Glutamatergic neuron (in vitro differentiated cells): Measurements from ENCODE around the gene CWC15. TPM values are rescaled to one million over a fixed set of nuclear protein-coding genes. Genes with fewer than 3 reads are reported as not detected.
"Not testable (repeated sequence)": the region's sequence is repeated elsewhere in the genome, so short reads cannot be mapped to it uniquely, and the experiment has no call there.

Source experiments
- DNase-seq: peaks from one replicate; pipeline ENCODE4 v3.0.0; 2022
- H3K27ac Mint-ChIP-seq: one replicate; pipeline ENCODE4 v1.8.0; 2020; ENCODE audit warnings: mild to moderate bottlenecking, mixed read lengths, inconsistent platforms; ENCODE audit not compliant: unreplicated experiment
- H3K27me3 Mint-ChIP-seq: one replicate; pipeline ENCODE4 v1.8.0; 2020; ENCODE audit warnings: mild to moderate bottlenecking, moderate library complexity, mixed read lengths, inconsistent platforms; ENCODE audit not compliant: unreplicated experiment
- H3K36me3 Mint-ChIP-seq: one replicate; pipeline ENCODE4 v1.8.0; 2020; ENCODE audit warnings: mild to moderate bottlenecking, mixed read lengths, inconsistent platforms; ENCODE audit not compliant: unreplicated experiment
- H3K4me1 Mint-ChIP-seq: one replicate; pipeline ENCODE4 v1.8.0; 2020; ENCODE audit warnings: mild to moderate bottlenecking, low read depth, mixed read lengths, inconsistent platforms; ENCODE audit not compliant: unreplicated experiment
- H3K4me3 Mint-ChIP-seq: one replicate; pipeline ENCODE4 v1.8.0; 2020; ENCODE audit warnings: mild to moderate bottlenecking, mixed read lengths, inconsistent platforms; ENCODE audit not compliant: unreplicated experiment
- H3K9me3 Mint-ChIP-seq: one replicate; pipeline ENCODE4 v1.8.0; 2020; ENCODE audit warnings: mild to moderate bottlenecking, moderate library complexity, mixed read lengths, inconsistent platforms; ENCODE audit not compliant: unreplicated experiment
- long read RNA-seq: library from polyadenylated mRNA; unstranded; transcript quantifications from one replicate; pipeline ENCODE4 v2.0.0, GENCODE V29; 2020; ENCODE audit not compliant: unreplicated experiment
- total RNA-seq: library from RNA; stranded (reverse); fragmentation: NEBNext Ultra II Directional; extraction: Animal tissue kit (Norgen Biotek cat#: 25700); gene quantifications from one replicate; pipeline ENCODE4 v1.2.1, GENCODE V29; 2021; ENCODE audit not compliant: unreplicated experiment
- TF ChIP-seq, protein P1 (sequence below): fragments of 200-600 bp; sonication (generic); IDR thresholded peaks from one replicate; pipeline ENCODE4 v1.5.0; 2021; ENCODE audit not compliant: partially characterized antibody, unreplicated experiment

Gene CWC15
- total RNA-seq = 65.1 TPM
- long read RNA-seq, transcript CWC15-201 (7 exons, 1,576 nt) = major isoform, 25 of 32 reads
- long read RNA-seq, partial matches to known transcripts = 2 of 32 reads
- long read RNA-seq, other reads (novel, unspliced or antisense) = 4 of 32 reads

- peak within 1 kb of the TSS; percentile 94 for H3K4me3 Mint-ChIP-seq
- H3K4me1 Mint-ChIP-seq = no peaks in the 10 kb centered on the region
- H3K9me3 Mint-ChIP-seq = no peaks in the 10 kb centered on the region
- peaks cover 1% of the 10 kb centered on the region for H3K27me3 Mint-ChIP-seq
- H3K27ac Mint-ChIP-seq = peak within 1 kb of the TSS; percentile 93
- TF ChIP-seq, protein P1, sequence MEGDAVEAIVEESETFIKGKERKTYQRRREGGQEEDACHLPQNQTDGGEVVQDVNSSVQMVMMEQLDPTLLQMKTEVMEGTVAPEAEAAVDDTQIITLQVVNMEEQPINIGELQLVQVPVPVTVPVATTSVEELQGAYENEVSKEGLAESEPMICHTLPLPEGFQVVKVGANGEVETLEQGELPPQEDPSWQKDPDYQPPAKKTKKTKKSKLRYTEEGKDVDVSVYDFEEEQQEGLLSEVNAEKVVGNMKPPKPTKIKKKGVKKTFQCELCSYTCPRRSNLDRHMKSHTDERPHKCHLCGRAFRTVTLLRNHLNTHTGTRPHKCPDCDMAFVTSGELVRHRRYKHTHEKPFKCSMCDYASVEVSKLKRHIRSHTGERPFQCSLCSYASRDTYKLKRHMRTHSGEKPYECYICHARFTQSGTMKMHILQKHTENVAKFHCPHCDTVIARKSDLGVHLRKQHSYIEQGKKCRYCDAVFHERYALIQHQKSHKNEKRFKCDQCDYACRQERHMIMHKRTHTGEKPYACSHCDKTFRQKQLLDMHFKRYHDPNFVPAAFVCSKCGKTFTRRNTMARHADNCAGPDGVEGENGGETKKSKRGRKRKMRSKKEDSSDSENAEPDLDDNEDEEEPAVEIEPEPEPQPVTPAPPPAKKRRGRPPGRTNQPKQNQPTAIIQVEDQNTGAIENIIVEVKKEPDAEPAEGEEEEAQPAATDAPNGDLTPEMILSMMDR = no peak
- H3K36me3 Mint-ChIP-seq = no peaks in the 10 kb centered on the region
- peak; percentile 96 for DNase-seq
Observed at GRCh38 chr11:94973099-94973968, at the start of gene CWC15, which contains the start of gene KDM4D. CWC15 (minus strand) TSS chr11:94973556; CDS start chr11:94972185, 1,371 bp downstream. KDM4D (plus strand) TSS chr11:94973709; CDS start chr11:94997373, 23,664 bp downstream.

- not testable (repeated sequence) for DNase-seq, H3K9me3 Mint-ChIP-seq, H3K27ac Mint-ChIP-seq, H3K36me3 Mint-ChIP-seq, H3K4me3 Mint-ChIP-seq, H3K4me1 Mint-ChIP-seq, H3K27me3 Mint-ChIP-seq
Observed at GRCh38 chr11:95021468-95021867, 48.1 kb upstream of the CWC15 start.

DNA sequence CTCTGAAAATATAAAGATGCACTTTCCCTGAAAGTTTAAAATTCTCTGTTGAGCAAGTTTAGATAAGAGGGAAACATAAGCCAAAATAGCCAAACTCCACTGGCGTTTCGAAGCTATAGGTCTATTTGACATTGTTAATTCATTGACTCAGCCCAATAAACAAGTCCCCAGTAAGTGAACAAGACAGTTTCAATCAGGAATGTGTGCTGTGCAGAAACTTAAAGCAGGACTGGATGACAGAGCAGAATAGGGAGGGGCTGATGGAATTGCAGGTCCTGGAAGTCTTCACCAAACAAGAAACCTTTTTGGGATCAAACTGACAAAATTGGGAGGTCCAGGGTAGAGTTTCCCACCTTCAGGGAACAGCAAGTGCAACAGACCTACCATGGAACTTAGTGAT is 42.8 kb upstream of the CWC15 start:
- no peaks in the 10 kb centered on the region for H3K27me3 Mint-ChIP-seq
- H3K9me3 Mint-ChIP-seq = no peaks in the 10 kb centered on the region
- no peaks in the 10 kb centered on the region for H3K4me1 Mint-ChIP-seq
- H3K27ac Mint-ChIP-seq = no peak overlapping the region
- H3K4me3 Mint-ChIP-seq = no peak overlapping the region
- H3K36me3 Mint-ChIP-seq = no peaks in the 10 kb centered on the region
- TF ChIP-seq, protein P1 = no peak
- no peak for DNase-seq

DNA sequence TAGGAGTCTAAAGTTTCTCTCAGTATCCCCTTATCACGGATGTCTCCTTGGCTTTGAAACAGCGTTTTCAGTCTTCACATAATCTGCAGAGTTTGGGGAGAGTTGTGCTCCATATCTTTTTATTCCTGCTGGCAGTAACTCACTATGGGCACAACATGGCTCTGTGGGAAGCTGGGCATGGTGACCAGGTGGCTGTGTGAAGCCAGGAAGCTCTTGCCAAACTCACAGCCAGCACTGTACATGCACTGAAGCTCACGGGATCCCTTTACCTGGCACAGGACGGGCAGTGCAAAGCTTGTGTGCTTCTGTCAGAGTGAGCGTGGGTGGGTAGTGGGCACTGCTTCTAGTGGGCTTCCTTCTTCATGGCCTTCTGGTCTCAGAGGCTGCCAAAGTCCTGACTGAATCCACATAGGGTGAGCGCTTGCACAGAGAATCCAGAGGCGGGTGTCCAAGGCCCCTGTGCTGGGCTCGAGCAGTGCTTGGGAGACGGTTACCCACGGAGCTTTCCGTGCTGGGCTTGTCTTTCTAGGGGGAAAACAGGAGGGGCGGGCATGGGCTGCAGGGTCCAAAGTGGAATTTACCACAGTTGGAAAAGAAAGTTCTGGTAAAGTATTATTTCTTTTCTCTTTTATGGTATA is 40.9 kb upstream of the CWC15 start:
- Mint-ChIP-seq H3K9me3 (no peaks in the 10 kb centered on the region), H3K27me3 (no peaks in the 10 kb centered on the region), H3K4me3 (no peak overlapping the region), H3K36me3 (no peaks in the 10 kb centered on the region), H3K4me1 (no peaks in the 10 kb centered on the region), H3K27ac (no peak overlapping the region)
- TF ChIP-seq, protein P1 = no peak
- no peak for DNase-seq

DNA sequence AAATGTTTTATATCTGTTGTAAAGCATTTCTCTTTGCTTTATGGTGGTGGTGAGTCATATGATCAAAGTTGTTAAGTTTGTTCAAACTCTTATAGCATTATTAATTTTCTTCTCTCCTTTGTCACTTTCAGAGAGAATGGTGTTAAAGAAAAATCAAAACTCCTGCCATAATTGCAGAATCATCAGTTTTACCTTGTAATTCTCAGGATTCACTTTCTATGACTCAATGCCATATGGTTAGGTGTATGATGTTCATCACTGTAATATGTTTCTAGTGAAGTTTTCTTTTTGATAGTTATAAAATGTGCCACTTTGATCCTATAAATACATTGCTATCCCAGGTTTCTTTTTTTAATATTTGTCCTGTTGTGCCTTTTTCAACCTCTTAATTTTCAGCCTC is 38.0 kb upstream of the CWC15 start:
- TF ChIP-seq, protein P1 = no peak
- Mint-ChIP-seq H3K36me3 (no peaks in the 10 kb centered on the region), H3K4me3 (no peak overlapping the region), H3K4me1 (no peaks in the 10 kb centered on the region), H3K27me3 (no peaks in the 10 kb centered on the region), H3K9me3 (peaks cover 1% of the 10 kb centered on the region), H3K27ac (no peak overlapping the region)
- DNase-seq = no peak
